Activated CD8-positive, alpha-beta memory T cell treated with anti-CD3 and anti-CD28 coated beads for 36 hours (primary cell): ENCODE measurements around the gene SEC62. TPM values are rescaled to one million over a fixed set of nuclear protein-coding genes. Genes with fewer than 3 reads are reported as not detected.

Source experiments
- CTCF ChIA-PET: fragments of 350-600 bp; sonication (Branson Sonifier 250); formaldehyde crosslinking; loops from one replicate; lab custom pipeline; 2021; ENCODE audit warnings: antibody characterized with exemption; lab: Charles Lee
- POLR2A ChIA-PET: fragments of 350-600 bp; sonication (Branson Sonifier 250); formaldehyde crosslinking; loops from one replicate; lab custom pipeline; 2021; ENCODE audit warnings: antibody characterized with exemption; lab: Charles Lee
- total RNA-seq, 2 experiments: library from RNA; stranded (reverse); gene quantifications; one replicate each; pipeline ENCODE4 v1.2.3, GENCODE V29; 2021

The SEC62 gene
- total RNA-seq, 2 experiments from 2014 or later = 57.3 to 61.7 TPM

- ChIA-PET CTCF (interaction anchor here (0.6 to 1.8 kb wide), 5 partner anchors 49 to 193 kb away, joined by 3 to 8 read pairs (median 3); no protein-coding TSS in a partner anchor), POLR2A (interaction anchor here (0.6 to 2.7 kb wide), 2 partner anchors 135 to 194 kb away, joined by 7 to 16 read pairs; no protein-coding TSS in a partner anchor)
Measured at GRCh38 chr3:169965562-169966427, 812 bp upstream of the SEC62 start.

GRCh38 chr3:169966951-169967915 is 626 bp downstream of the SEC62 start:
- CTCF ChIA-PET = interaction anchor here (1.0 to 2.0 kb wide), 5 partner anchors 11 to 102 kb away, joined by 3 to 8 read pairs (median 3); no protein-coding TSS in a partner anchor
- POLR2A ChIA-PET = interaction anchor here (0.6 to 2.7 kb wide), 6 partner anchors 10 to 1441 kb away, joined by 3 to 16 read pairs (median 4); partner anchors contain the start of genes ACTRT3 and TERC

- CTCF ChIA-PET = interaction anchor here (2.0 kb wide), 1 partner anchor 10 kb away, joined by 5 read pairs; no protein-coding TSS in a partner anchor
- POLR2A ChIA-PET = interaction anchor here (0.6 to 2.7 kb wide), 2 partner anchors 196 to 1440 kb away, joined by 3 to 16 read pairs; no protein-coding TSS in a partner anchor
Measured at GRCh38 chr3:169968224-169968885, 1.7 kb downstream of the SEC62 start.

GRCh38 chr3:169969174-169970095 is 2.8 kb downstream of the SEC62 start:
- POLR2A ChIA-PET = no interaction called here

GRCh38 chr3:169970847-169971246 is 4.2 kb downstream of the SEC62 start:
- POLR2A ChIA-PET = no interaction called here
- CTCF ChIA-PET = no interaction called here

More at GRCh38 chr3:169969174-169970095, 2.8 kb downstream of the SEC62 start:
- CTCF ChIA-PET = interaction anchor here (0.5 to 0.7 kb wide), 2 partner anchors 10 to 52 kb away, joined by 3 read pairs; no protein-coding TSS in a partner anchor

GRCh38 chr3:169971522-169971921 is 4.9 kb downstream of the SEC62 start:
- CTCF ChIA-PET = no interaction called here
- POLR2A ChIA-PET = interaction anchor here (0.6 kb wide), 1 partner anchor 216 kb away, joined by 4 read pairs; no protein-coding TSS in a partner anchor

GRCh38 chr3:169980055-169980454 is 13.4 kb downstream of the SEC62 start:
- POLR2A ChIA-PET = no interaction called here
- CTCF ChIA-PET = no interaction called here

GRCh38 chr3:169984292-169984691 is 17.7 kb downstream of the SEC62 start:
- CTCF ChIA-PET = no interaction called here
- POLR2A ChIA-PET = interaction anchor here (1.0 kb wide), 1 partner anchor 14 kb away, joined by 3 read pairs; no protein-coding TSS in a partner anchor

GRCh38 chr3:169990431-169990830 is 23.8 kb downstream of the SEC62 start:
- ChIA-PET CTCF (no interaction called here), POLR2A (no interaction called here)

- ChIA-PET POLR2A (no interaction called here), CTCF (no interaction called here)
Measured at GRCh38 chr3:169992156-169992555, 25.5 kb downstream of the SEC62 start.

- POLR2A ChIA-PET = no interaction called here
- CTCF ChIA-PET = no interaction called here
Measured at GRCh38 chr3:169992781-169993180, 26.2 kb downstream of the SEC62 start.

- CTCF ChIA-PET = no interaction called here
Measured at GRCh38 chr3:169993761-169994160, 27.2 kb downstream of the SEC62 start.

GRCh38 chr3:169996063-169996462 is 29.5 kb downstream of the SEC62 start:
- CTCF ChIA-PET = no interaction called here
- POLR2A ChIA-PET = no interaction called here

More at GRCh38 chr3:169993761-169994160, 27.2 kb downstream of the SEC62 start:
- POLR2A ChIA-PET = interaction anchor here (0.5 kb wide), 1 partner anchor 127 kb away, joined by 3 read pairs; no protein-coding TSS in a partner anchor

- ChIA-PET CTCF (interaction anchor here (0.7 kb wide), 1 partner anchor 225 kb away, joined by 3 read pairs; the partner anchor contains the start of gene MYNN), POLR2A (interaction anchor here (1.0 to 1.4 kb wide), 2 partner anchors 15 to 58 kb away, joined by 3 read pairs; no protein-coding TSS in a partner anchor)
Measured at GRCh38 chr3:169998668-169999131, 32.1 kb downstream of the SEC62 start.

GRCh38 chr3:169999433-169999832 is 32.8 kb downstream of the SEC62 start:
- CTCF ChIA-PET = no interaction called here

GRCh38 chr3:170000051-170000450 is 33.4 kb downstream of the SEC62 start:
- POLR2A ChIA-PET = interaction anchor here (1.4 kb wide), 1 partner anchor 57 kb away, joined by 3 read pairs; no protein-coding TSS in a partner anchor
- CTCF ChIA-PET = no interaction called here

More at GRCh38 chr3:169999433-169999832, 32.8 kb downstream of the SEC62 start:
- POLR2A ChIA-PET = interaction anchor here (1.0 to 1.4 kb wide), 2 partner anchors 15 to 58 kb away, joined by 3 read pairs; no protein-coding TSS in a partner anchor

- ChIA-PET POLR2A (interaction anchor here (0.7 kb wide), 2 partner anchors 32 to 162 kb away, joined by 3 read pairs; no protein-coding TSS in a partner anchor), CTCF (no interaction called here)
Measured at GRCh38 chr3:170002231-170002630, 35.6 kb downstream of the SEC62 start.
